HEK293 (cell line): ENCODE data around the gene ILKAP.

Source experiments
- CTCF ChIP-seq: fragments of 450-650 bp; formaldehyde crosslinking; IDR thresholded peaks from 2 replicates; pipeline ENCODE4 v1.5.1; 2016; ENCODE audit warnings: missing biosample characterization, missing genetic modification characterization
- MYNN ChIP-seq: fragments of 450-650 bp; formaldehyde crosslinking; IDR thresholded peaks from 2 replicates; pipeline ENCODE4 v1.5.1; 2016; ENCODE audit warnings: missing biosample characterization, missing genetic modification characterization, borderline replicate concordance
- SP7 ChIP-seq: fragments of 450-650 bp; formaldehyde crosslinking; IDR thresholded peaks from 2 replicates; pipeline ENCODE4 v1.5.1; 2016; ENCODE audit warnings: missing biosample characterization, missing genetic modification characterization
- ZBTB7A ChIP-seq: fragments of 450-650 bp; formaldehyde crosslinking; IDR thresholded peaks from 2 replicates; pipeline ENCODE4 v1.5.1; 2016; ENCODE audit warnings: low read depth, missing biosample characterization, missing genetic modification characterization
- ZEB2 ChIP-seq: fragments of 450-650 bp; formaldehyde crosslinking; IDR thresholded peaks from 2 replicates; pipeline ENCODE4 v1.5.1; 2016; ENCODE audit warnings: missing biosample characterization, missing genetic modification characterization
- ZFP37 ChIP-seq: fragments of 450-650 bp; formaldehyde crosslinking; IDR thresholded peaks from 2 replicates; pipeline ENCODE4 v1.5.1; 2016; ENCODE audit warnings: missing biosample characterization, missing genetic modification characterization
- ZNF274 ChIP-seq, 2 experiments: fragments of 200-500 bp in 1 of 2; fragments of 450-650 bp in 1 of 2; sonication (Bioruptor generic) in 1 of 2; formaldehyde crosslinking in 1 of 2; IDR thresholded peaks; 2 replicates each; pipeline versions ENCODE4 v1.5.1 to v1.6.1; 2014 to 2016; ENCODE audit warnings: borderline replicate concordance in 1 of 2, inconsistent platforms in 1 of 2, low read length in 1 of 2, missing biosample characterization in 1 of 2, missing genetic modification characterization in 1 of 2
- ZNF48 ChIP-seq: fragments of 450-650 bp; formaldehyde crosslinking; IDR thresholded peaks from 2 replicates; pipeline ENCODE4 v1.5.1; 2016; ENCODE audit warnings: missing biosample characterization, missing genetic modification characterization
- ZNF501 ChIP-seq: fragments of 450-650 bp; formaldehyde crosslinking; IDR thresholded peaks from 2 replicates; pipeline ENCODE4 v1.5.1; 2016; ENCODE audit warnings: missing biosample characterization, missing genetic modification characterization
- ZNF561 ChIP-seq: fragments of 450-650 bp; IDR thresholded peaks from 2 replicates; pipeline ENCODE4 v1.5.1; 2018; ENCODE audit warnings: missing biosample characterization, missing genetic modification characterization, borderline replicate concordance
- ZNF792 ChIP-seq: fragments of 450-650 bp; formaldehyde crosslinking; IDR thresholded peaks from 2 replicates; pipeline ENCODE4 v1.5.1; 2016; ENCODE audit warnings: missing biosample characterization, missing genetic modification characterization
- ZNF830 ChIP-seq: fragments of 450-650 bp; IDR thresholded peaks from 2 replicates; pipeline ENCODE4 v1.5.0; 2018; ENCODE audit warnings: missing biosample characterization, missing genetic modification characterization, low read depth, mild to moderate bottlenecking, moderate library complexity
- ZSCAN18 ChIP-seq: fragments of 450-650 bp; formaldehyde crosslinking; IDR thresholded peaks from 2 replicates; pipeline ENCODE4 v1.5.1; 2016; ENCODE audit warnings: missing biosample characterization, missing genetic modification characterization

GRCh38 chr2:238250896-238251295 lies 47.4 kb upstream of the ILKAP start:
- TF ChIP-seq ZNF792 (tag by site-specific recombination): no peak
- no peak for TF ChIP-seq ZFP37 (tag by site-specific recombination)
- TF ChIP-seq ZEB2 (tag by site-specific recombination): no peak
- no peak for TF ChIP-seq CTCF (tag by site-specific recombination)
- TF ChIP-seq ZNF501: no peak
- no peak for TF ChIP-seq ZSCAN18 (tag by site-specific recombination)
- TF ChIP-seq MYNN (tag by site-specific recombination): no peak
- TF ChIP-seq ZNF274 (IDR thresholded peaks at IDR 0.05; ENCODE audit: low read length): no peak
- TF ChIP-seq ZNF274 (tag by site-specific recombination; IDR thresholded peaks at IDR 0.05; ENCODE audit: borderline replicate concordance): no peak
- no peak for TF ChIP-seq ZBTB7A (tag by site-specific recombination)
- TF ChIP-seq SP7 (tag by site-specific recombination): no peak
- no peak for TF ChIP-seq ZNF48 (tag by site-specific recombination)
- no peak for TF ChIP-seq ZNF561
- TF ChIP-seq ZNF830 (tag by site-specific recombination): no peak
